ENCODE results near the gene CEP295NL.

DNA sequence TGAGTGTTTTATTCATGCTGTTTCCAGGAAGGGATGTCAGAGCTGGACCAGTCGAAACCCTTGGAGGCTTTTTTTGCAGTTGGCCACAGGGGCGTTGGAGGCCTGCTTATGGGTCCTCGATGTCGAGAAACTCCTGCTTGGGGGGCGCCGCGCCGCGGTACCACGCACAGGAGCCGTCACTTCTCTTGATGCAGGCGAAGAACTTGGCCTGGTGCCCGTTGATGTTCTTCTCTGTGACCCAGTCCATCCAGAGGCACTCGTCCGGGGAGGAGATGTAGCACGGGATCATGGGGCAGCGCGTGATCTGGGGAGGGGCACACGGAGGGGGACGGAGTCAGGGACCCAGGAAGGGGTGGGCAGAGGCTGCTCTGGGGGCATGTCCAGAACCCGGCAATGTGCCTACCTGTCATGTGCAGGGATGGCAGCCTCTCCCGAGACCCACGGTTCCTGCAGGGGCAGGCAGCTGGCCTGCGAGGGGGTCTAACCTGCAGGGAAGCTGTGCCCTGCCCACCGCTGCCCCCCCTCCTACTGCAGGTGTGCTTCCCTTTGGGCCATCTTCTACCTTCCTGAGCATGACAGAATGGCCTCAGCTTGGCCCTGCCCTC lies 47.3 kb downstream of the CEP295NL start:
- no peak for TF ChIP-seq ZHX2 (IDR thresholded peaks at IDR 0.05; ENCODE audit: low read depth)
- no peak for TF ChIP-seq ZHX2 (CRISPR knock-in tag; IDR thresholded peaks at IDR 0.05; ENCODE audit: borderline replicate concordance)
- no peak for TF ChIP-seq MAX (IDR thresholded peaks at IDR 0.05)
- TF ChIP-seq MTF2 (CRISPR knock-in tag; IDR thresholded peaks at IDR 0.05; ENCODE audit: borderline replicate concordance): no peak
- no peak for TF ChIP-seq FOXK2 (IDR thresholded peaks at IDR 0.05)
- no peak for TF ChIP-seq NCOA2 (CRISPR knock-in tag; IDR thresholded peaks at IDR 0.05)
- TF ChIP-seq ZBTB21 (CRISPR knock-in tag; IDR thresholded peaks at IDR 0.05): no peak
- TF ChIP-seq REXO4 (CRISPR knock-in tag; IDR thresholded peaks at IDR 0.05; ENCODE audit: borderline replicate concordance): no peak
- TF ChIP-seq FOXM1 (CRISPR knock-in tag; IDR thresholded peaks at IDR 0.05): no peak
- TF ChIP-seq ZNF317 (CRISPR knock-in tag; IDR thresholded peaks at IDR 0.05): no peak
- no peak for TF ChIP-seq NR2C2 (CRISPR knock-in tag; IDR thresholded peaks at IDR 0.05; ENCODE audit: borderline replicate concordance)
- TF ChIP-seq, protein P1, sequence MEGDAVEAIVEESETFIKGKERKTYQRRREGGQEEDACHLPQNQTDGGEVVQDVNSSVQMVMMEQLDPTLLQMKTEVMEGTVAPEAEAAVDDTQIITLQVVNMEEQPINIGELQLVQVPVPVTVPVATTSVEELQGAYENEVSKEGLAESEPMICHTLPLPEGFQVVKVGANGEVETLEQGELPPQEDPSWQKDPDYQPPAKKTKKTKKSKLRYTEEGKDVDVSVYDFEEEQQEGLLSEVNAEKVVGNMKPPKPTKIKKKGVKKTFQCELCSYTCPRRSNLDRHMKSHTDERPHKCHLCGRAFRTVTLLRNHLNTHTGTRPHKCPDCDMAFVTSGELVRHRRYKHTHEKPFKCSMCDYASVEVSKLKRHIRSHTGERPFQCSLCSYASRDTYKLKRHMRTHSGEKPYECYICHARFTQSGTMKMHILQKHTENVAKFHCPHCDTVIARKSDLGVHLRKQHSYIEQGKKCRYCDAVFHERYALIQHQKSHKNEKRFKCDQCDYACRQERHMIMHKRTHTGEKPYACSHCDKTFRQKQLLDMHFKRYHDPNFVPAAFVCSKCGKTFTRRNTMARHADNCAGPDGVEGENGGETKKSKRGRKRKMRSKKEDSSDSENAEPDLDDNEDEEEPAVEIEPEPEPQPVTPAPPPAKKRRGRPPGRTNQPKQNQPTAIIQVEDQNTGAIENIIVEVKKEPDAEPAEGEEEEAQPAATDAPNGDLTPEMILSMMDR (CRISPR knock-in tag; IDR thresholded peaks at IDR 0.05): no peak
- TF ChIP-seq, protein P2, sequence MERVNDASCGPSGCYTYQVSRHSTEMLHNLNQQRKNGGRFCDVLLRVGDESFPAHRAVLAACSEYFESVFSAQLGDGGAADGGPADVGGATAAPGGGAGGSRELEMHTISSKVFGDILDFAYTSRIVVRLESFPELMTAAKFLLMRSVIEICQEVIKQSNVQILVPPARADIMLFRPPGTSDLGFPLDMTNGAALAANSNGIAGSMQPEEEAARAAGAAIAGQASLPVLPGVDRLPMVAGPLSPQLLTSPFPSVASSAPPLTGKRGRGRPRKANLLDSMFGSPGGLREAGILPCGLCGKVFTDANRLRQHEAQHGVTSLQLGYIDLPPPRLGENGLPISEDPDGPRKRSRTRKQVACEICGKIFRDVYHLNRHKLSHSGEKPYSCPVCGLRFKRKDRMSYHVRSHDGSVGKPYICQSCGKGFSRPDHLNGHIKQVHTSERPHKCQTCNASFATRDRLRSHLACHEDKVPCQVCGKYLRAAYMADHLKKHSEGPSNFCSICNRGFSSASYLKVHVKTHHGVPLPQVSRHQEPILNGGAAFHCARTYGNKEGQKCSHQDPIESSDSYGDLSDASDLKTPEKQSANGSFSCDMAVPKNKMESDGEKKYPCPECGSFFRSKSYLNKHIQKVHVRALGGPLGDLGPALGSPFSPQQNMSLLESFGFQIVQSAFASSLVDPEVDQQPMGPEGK (CRISPR knock-in tag; IDR thresholded peaks at IDR 0.05): no peak
- TF ChIP-seq ESRRA (CRISPR knock-in tag; IDR thresholded peaks at IDR 0.05; ENCODE audit: low read depth): no peak
- TF ChIP-seq, protein P3, sequence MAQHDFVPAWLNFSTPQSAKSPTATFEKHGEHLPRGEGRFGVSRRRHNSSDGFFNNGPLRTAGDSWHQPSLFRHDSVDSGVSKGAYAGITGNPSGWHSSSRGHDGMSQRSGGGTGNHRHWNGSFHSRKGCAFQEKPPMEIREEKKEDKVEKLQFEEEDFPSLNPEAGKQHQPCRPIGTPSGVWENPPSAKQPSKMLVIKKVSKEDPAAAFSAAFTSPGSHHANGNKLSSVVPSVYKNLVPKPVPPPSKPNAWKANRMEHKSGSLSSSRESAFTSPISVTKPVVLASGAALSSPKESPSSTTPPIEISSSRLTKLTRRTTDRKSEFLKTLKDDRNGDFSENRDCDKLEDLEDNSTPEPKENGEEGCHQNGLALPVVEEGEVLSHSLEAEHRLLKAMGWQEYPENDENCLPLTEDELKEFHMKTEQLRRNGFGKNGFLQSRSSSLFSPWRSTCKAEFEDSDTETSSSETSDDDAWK (CRISPR knock-in tag; IDR thresholded peaks at IDR 0.05): no peak

All from HepG2 (cell line).